ENCODE data around the gene ENDOG.
"Not testable (repeated sequence)": the region's sequence is repeated elsewhere in the genome, so short reads cannot be mapped to it uniquely, and the experiment has no call there.

The ENDOG gene

GRCh38 chr9:128792134-128792533 is 26.2 kb upstream of the ENDOG start:
- no peak overlapping the region for H3K27ac ChIP-seq
- H3K9me3 ChIP-seq (replicated peaks in 1 of 11): no peaks in the 10 kb centered on the region
- H3K9ac ChIP-seq: peak overlapping the region in 2 of 11 experiments; percentile 2 to 22; a peak in 2 of 22 replicates
- H3K4me2 ChIP-seq: no peak overlapping the region
- H3K4me1 ChIP-seq: peaks cover 13 to 16% (median 14%) of the 10 kb centered on the region in 10 experiments
- H3K4me3 ChIP-seq: no peak overlapping the region
- peaks cover 0 to 43% (median 17%) of the 10 kb centered on the region in 11 experiments; a peak in 11 of 22 replicates for H4K20me1 ChIP-seq
- peaks cover 67 to 89% (median 80%) of the 10 kb centered on the region in 11 experiments for H3K36me3 ChIP-seq
- TF ChIP-seq Cebpa-rat (IDR thresholded peaks at IDR 0.05): no peak
- no peaks in the 10 kb centered on the region for H3K27me3 ChIP-seq

DNA sequence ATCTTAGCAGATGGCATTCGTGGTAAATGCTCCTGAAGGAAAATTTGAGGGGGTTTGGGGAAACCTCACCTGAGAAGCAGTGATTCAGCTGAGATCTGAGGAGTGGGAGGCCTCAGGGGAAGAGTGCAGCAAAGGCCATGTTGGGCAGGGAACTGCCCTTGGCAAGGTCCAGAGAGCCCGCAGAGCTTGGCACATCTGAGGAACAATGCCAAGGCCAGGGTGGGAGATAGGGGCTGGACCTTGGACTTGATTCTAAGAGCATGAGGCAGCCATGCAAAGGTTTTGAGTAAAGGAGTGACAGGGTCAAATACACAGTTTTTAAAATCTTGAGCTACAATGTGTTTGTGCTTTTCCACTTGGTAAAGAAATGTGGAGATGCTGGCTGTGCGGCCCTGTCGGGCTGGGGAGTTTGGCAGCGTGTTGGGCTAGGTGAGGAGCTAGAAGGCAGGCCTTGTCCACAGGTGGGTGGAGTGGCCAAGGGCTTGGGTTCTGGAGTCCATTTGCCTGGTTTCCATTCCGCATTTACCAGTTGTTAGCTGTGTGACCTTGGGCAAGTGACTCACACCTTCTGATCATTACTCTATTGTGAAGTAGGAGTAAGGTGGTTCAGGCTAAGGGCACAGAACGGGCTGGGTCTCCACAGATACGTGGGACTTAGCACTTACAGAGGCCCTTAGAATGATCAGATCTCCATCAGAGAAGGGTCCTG is 25.2 kb upstream of the ENDOG start:
- Histone ChIP-seq H3K9ac (peak overlapping the region in 1 of 11 experiments; percentile 14; a peak in 1 of 22 replicates), H3K27ac (no peak overlapping the region), H3K4me2 (no peak overlapping the region), H3K27me3 (no peaks in the 10 kb centered on the region), H3K36me3 (peaks cover 77 to 99% (median 90%) of the 10 kb centered on the region in 11 experiments), H3K4me3 (no peak overlapping the region), H3K4me1 (peaks cover 8 to 12% (median 11%) of the 10 kb centered on the region in 10 experiments), H3K9me3 (replicated peaks in 1 of 11) (no peaks in the 10 kb centered on the region), H4K20me1 (peaks cover 0 to 43% (median 17%) of the 10 kb centered on the region in 11 experiments; a peak in 11 of 22 replicates)
- no peak for TF ChIP-seq Cebpa-rat (IDR thresholded peaks at IDR 0.05)

GRCh38 chr9:128794961-128795360 is 23.3 kb upstream of the ENDOG start:
- not testable (repeated sequence) for H3K27me3 ChIP-seq; H3K9me3 ChIP-seq (replicated peaks in 1 of 11); H3K27ac ChIP-seq; H3K4me2 ChIP-seq; H3K4me1 ChIP-seq; H3K9ac ChIP-seq; H3K4me3 ChIP-seq
- Histone ChIP-seq H3K36me3 (peaks cover 92 to 100% (median 95%) of the 10 kb centered on the region in 11 experiments), H4K20me1 (peaks cover 0 to 57% (median 17%) of the 10 kb centered on the region in 11 experiments; a peak in 12 of 22 replicates)

DNA sequence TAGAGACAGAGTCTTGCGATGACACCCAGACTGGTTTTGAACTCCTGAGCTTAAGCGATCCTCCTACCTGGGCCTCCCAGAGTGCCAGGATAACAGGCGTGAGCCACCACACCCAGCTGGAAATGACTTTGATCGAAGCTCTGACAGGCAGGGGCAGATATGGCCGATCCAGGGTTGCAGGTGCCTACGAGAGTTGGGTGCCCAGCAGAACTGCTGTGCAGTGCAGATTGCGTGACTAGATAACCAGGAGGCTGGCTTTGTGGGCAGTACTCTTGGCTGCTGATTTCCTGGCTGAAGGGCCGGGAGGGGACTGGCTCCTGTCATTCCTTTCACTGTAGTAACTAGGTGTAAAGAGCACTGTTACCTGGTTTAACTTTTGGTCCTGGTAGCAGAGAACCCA is 19.4 kb upstream of the ENDOG start:
- Histone ChIP-seq H3K4me2 (no peak overlapping the region), H3K36me3 (peaks cover 86 to 96% (median 91%) of the 10 kb centered on the region in 11 experiments), H3K9ac (no peak overlapping the region), H4K20me1 (peaks cover 0 to 33% (median 7%) of the 10 kb centered on the region in 11 experiments; a peak in 9 of 22 replicates), H3K4me1 (no peaks in the 10 kb centered on the region), H3K9me3 (replicated peaks in 1 of 11) (no peaks in the 10 kb centered on the region), H3K4me3 (no peak overlapping the region), H3K27ac (no peak overlapping the region), H3K27me3 (no peaks in the 10 kb centered on the region)
- no peak for TF ChIP-seq Cebpa-rat (IDR thresholded peaks at IDR 0.05)

GRCh38 chr9:128800061-128800460 is 18.2 kb upstream of the ENDOG start:
- Histone ChIP-seq H4K20me1 (peaks cover 0 to 22% (median 0%) of the 10 kb centered on the region in 11 experiments; a peak in 5 of 22 replicates), H3K36me3 (peaks cover 83 to 96% (median 89%) of the 10 kb centered on the region in 11 experiments), H3K4me3 (no peak overlapping the region), H3K4me2 (no peak overlapping the region), H3K9me3 (replicated peaks in 1 of 11) (no peaks in the 10 kb centered on the region), H3K27me3 (no peaks in the 10 kb centered on the region), H3K4me1 (peaks cover 0 to 2% (median 0%) of the 10 kb centered on the region in 10 experiments; a peak in 2 of 20 replicates), H3K27ac (no peak overlapping the region), H3K9ac (no peak overlapping the region)
- TF ChIP-seq Cebpa-rat (IDR thresholded peaks at IDR 0.05): no peak

DNA sequence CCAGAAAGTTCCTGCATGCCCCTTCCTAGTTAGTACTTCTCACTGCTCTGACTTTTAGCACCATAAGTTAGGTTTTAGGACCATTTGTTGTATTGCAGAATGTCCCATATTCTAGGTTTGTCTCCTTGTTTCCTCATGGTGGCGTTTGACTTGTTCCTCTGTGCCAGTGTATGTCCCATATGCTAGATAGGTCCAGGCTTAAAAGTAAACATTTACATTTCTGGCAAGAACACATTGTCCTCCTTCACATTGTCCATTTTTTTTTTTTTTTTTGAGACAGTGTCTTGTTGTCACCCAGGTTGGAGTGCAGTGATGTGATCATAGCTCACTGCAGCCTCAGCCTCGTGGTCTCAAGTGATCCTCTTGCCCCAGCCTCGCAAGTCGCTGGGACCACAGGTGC is 15.8 kb upstream of the ENDOG start:
- Histone ChIP-seq H3K36me3 (peaks cover 88 to 98% (median 92%) of the 10 kb centered on the region in 11 experiments), H4K20me1 (peaks cover 0 to 35% (median 0%) of the 10 kb centered on the region in 11 experiments; a peak in 7 of 22 replicates), H3K4me3 (no peak overlapping the region), H3K9ac (no peak overlapping the region), H3K4me2 (no peak overlapping the region), H3K9me3 (replicated peaks in 1 of 11) (no peaks in the 10 kb centered on the region), H3K4me1 (peaks cover 0 to 6% (median 0%) of the 10 kb centered on the region in 10 experiments; a peak in 2 of 20 replicates), H3K27ac (no peak overlapping the region), H3K27me3 (no peaks in the 10 kb centered on the region)
- no peak for TF ChIP-seq Cebpa-rat (IDR thresholded peaks at IDR 0.05)

GRCh38 chr9:128805661-128806060 is 12.6 kb upstream of the ENDOG start:
- peaks cover 0 to 6% (median 0%) of the 10 kb centered on the region in 10 experiments; a peak in 2 of 20 replicates for H3K4me1 ChIP-seq
- H3K27me3 ChIP-seq: no peaks in the 10 kb centered on the region
- no peak for TF ChIP-seq Cebpa-rat (IDR thresholded peaks at IDR 0.05)
- no peak overlapping the region for H3K4me2 ChIP-seq
- H3K9ac ChIP-seq: 0 out of 22 replicates have a peak overlapping the region, but pooled peaks of 1 of the 11 experiments have one; percentile 13
- H3K9me3 ChIP-seq (replicated peaks in 1 of 11): no peaks in the 10 kb centered on the region
- no peak overlapping the region for H3K27ac ChIP-seq
- H4K20me1 ChIP-seq: peaks cover 0 to 48% (median 0%) of the 10 kb centered on the region in 11 experiments; a peak in 5 of 22 replicates
- peaks cover 76 to 95% (median 86%) of the 10 kb centered on the region in 11 experiments for H3K36me3 ChIP-seq
- H3K4me3 ChIP-seq: no peak overlapping the region

DNA sequence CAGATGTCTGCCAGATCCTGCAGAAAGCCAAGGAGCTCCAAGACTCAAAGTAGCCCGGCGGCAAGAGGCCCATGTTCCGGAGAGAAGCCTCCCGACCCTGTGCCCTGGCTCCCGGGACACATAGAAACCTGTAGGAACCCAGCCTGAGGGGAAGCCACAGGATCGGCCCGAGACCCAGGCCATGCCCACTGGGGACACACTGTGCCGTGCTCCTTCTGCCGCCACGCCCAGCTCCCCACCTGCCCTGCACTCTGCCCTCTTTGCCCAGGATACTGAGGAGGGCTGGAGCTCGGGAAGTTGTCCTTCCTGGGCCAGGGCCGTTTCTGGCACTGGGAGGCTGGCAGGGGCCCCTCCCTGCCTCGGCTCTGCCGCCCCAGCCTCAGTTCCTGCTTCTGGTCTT is 10.5 kb upstream of the ENDOG start:
- H3K27me3 ChIP-seq: no peaks in the 10 kb centered on the region
- H3K4me3 ChIP-seq: no peak overlapping the region
- peaks cover 0 to 46% (median 0%) of the 10 kb centered on the region in 11 experiments; a peak in 5 of 22 replicates for H4K20me1 ChIP-seq
- no peak overlapping the region for H3K27ac ChIP-seq
- H3K9me3 ChIP-seq (replicated peaks in 1 of 11): no peaks in the 10 kb centered on the region
- TF ChIP-seq Cebpa-rat (IDR thresholded peaks at IDR 0.05): no peak
- no peak overlapping the region for H3K9ac ChIP-seq
- H3K4me1 ChIP-seq: peaks cover 0 to 6% (median 0%) of the 10 kb centered on the region in 10 experiments; a peak in 3 of 20 replicates
- H3K4me2 ChIP-seq: no peak overlapping the region
- peaks cover 62 to 77% (median 71%) of the 10 kb centered on the region in 11 experiments for H3K36me3 ChIP-seq

DNA sequence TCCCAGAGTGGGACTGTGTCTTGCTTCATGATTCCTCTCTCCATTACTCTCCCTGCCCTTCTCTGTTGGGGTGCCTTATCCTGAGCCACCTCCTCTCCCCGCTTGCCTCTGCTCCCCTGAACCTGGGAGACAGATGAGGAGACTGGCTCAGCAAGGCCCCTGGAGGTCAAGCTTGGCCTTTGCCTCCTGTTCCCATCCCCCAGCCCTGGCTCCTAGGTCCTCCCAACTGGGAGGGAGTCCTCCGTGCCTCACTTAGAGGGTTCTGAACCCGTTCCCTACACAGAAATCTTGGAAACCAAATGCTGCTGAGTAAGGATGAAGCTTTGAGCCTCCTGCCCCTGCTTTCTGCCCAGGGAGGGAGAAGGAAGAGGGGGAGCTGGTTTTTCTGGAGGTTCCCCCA is 9.8 kb upstream of the ENDOG start:
- no peak overlapping the region for H3K4me2 ChIP-seq
- no peaks in the 10 kb centered on the region for H3K9me3 ChIP-seq (replicated peaks in 1 of 11)
- H3K4me3 ChIP-seq: no peak overlapping the region
- 0 out of 22 replicates have a peak overlapping the region, but pooled peaks of 1 of the 11 experiments have one; percentile 10 for H3K27ac ChIP-seq
- H4K20me1 ChIP-seq: peaks cover 0 to 38% (median 0%) of the 10 kb centered on the region in 11 experiments; a peak in 4 of 22 replicates
- H3K27me3 ChIP-seq: no peaks in the 10 kb centered on the region
- H3K4me1 ChIP-seq: peaks cover 0 to 6% (median 0%) of the 10 kb centered on the region in 10 experiments; a peak in 3 of 20 replicates
- H3K36me3 ChIP-seq: peaks cover 55 to 70% (median 64%) of the 10 kb centered on the region in 11 experiments
- TF ChIP-seq Cebpa-rat (IDR thresholded peaks at IDR 0.05): no peak
- H3K9ac ChIP-seq: no peak overlapping the region
